GM12878 (cell line): ENCODE results near the gene SIK3. TPM values are rescaled to one million over a fixed set of nuclear protein-coding genes. Genes with fewer than 3 reads are reported as not detected.

ENCODE experiments used
- ATAC-seq: fragments of 200-7000 bp; cut with Tn5 transposase; 3 replicates; pipeline ENCODE4 v1.9.1; 2020; ENCODE audit warnings: mild to moderate bottlenecking, moderate library complexity
- BruUV-seq: library from RNA; stranded (reverse); fragments of 400-500 nt; replicated peaks from 2 replicates; lab custom pipeline; 2021; lab: Mats Ljungman, UMichigan
- CTCF ChIA-PET: fragments of 300-600 bp; sonication (Branson Sonifier 250); formaldehyde crosslinking; extraction: SDS; loops from one replicate; lab custom pipeline; 2021; ENCODE audit warnings: inconsistent platforms; lab: Yijun Ruan, JAX
- POLR2A ChIA-PET: fragments of 350-600 bp; formaldehyde crosslinking; extraction: SDS; loops from one replicate; lab custom pipeline; 2021; ENCODE audit warnings: inconsistent platforms; lab: Charles Lee
- RAD21 ChIA-PET: fragments of 300-600 bp; sonication (Branson Sonifier 250); formaldehyde crosslinking; loops from one replicate; lab custom pipeline; 2023; ENCODE audit warnings: antibody characterized with exemption; ENCODE audit not compliant: unreplicated experiment; lab: Charles Lee
- SMC1A ChIA-PET: fragments of 300-600 bp; sonication (Branson Sonifier 250); formaldehyde crosslinking; loops from one replicate; lab custom pipeline; 2023; ENCODE audit not compliant: unreplicated experiment, uncharacterized antibody; lab: Charles Lee
- DNase-seq: peaks from one replicate; pipeline ENCODE4 v3.0.0-alpha.2; 2011; ENCODE audit warnings: low read depth, low spot score
- FAIRE-seq: peaks from 3 replicates; lab custom pipeline; 2011; peaks lifted over from hg19 to GRCh38; lab: Jason Lieb, UNC
- H2AFZ ChIP-seq: 2 replicates; pipeline ENCODE4 v1.6.0; 2011; ENCODE audit warnings: low read depth, low read length, control low read depth; ENCODE audit not compliant: control insufficient read depth
- H3K27ac ChIP-seq: 2 replicates; pipeline ENCODE4 v1.5.1; 2011; ENCODE audit warnings: control low read depth; ENCODE audit not compliant: control insufficient read depth, insufficient read depth
- H3K27me3 ChIP-seq, 2 experiments: replicated peaks in 1 of 2; 2 replicates each; pipeline versions ENCODE4 v1.6.0 to v1.6.1; 2011; ENCODE audit warnings: low read length in 1 of 2; ENCODE audit not compliant: control insufficient read depth in 2 of 2, insufficient read depth in 2 of 2
- H3K36me3 ChIP-seq, 2 experiments: 2 replicates each; pipeline ENCODE4 v1.5.1; 2011; ENCODE audit warnings: low read length in 1 of 2; ENCODE audit not compliant: control insufficient read depth in 2 of 2, insufficient read depth in 2 of 2
- H3K4me1 ChIP-seq: 2 replicates; pipeline ENCODE4 v1.6.1; 2011; ENCODE audit warnings: mild to moderate bottlenecking, low read length, moderate library complexity, mixed read lengths; ENCODE audit not compliant: control insufficient read depth, insufficient read depth
- H3K4me2 ChIP-seq: 2 replicates; pipeline ENCODE4 v1.6.0; 2011; ENCODE audit warnings: control low read depth; ENCODE audit not compliant: control insufficient read depth, insufficient read depth
- H3K4me3 ChIP-seq: fragments of 200-600 bp; sonication (generic); 2 replicates; pipeline ENCODE4 v1.5.1; 2016
- H3K79me2 ChIP-seq: 2 replicates; pipeline ENCODE4 v1.6.0; 2011; ENCODE audit warnings: low read length; ENCODE audit not compliant: control insufficient read depth, insufficient read depth
- H3K9ac ChIP-seq: 2 replicates; pipeline ENCODE4 v1.8.0; 2011; ENCODE audit warnings: low read length, control low read depth, mixed read lengths; ENCODE audit not compliant: control insufficient read depth, insufficient read depth
- H3K9me3 ChIP-seq: replicated peaks from 3 replicates; pipeline ENCODE4 v1.5.1; 2011; ENCODE audit warnings: mild to moderate bottlenecking, low read length; ENCODE audit not compliant: control insufficient read depth, insufficient read depth
- H4K20me1 ChIP-seq: 2 replicates; pipeline ENCODE4 v1.6.0; 2011; ENCODE audit not compliant: control insufficient read depth, insufficient read depth
- BMI1 ChIP-seq: fragments of 450-650 bp; IDR thresholded peaks from 2 replicates; pipeline ENCODE4 v1.6.1; 2016; ENCODE audit warnings: mild to moderate bottlenecking, moderate library complexity, borderline replicate concordance
- CHD2 ChIP-seq: IDR thresholded peaks from 2 replicates; pipeline ENCODE4 v1.6.1; 2011; ENCODE audit warnings: low read depth, low read length, improper control_type of control experiment, borderline replicate concordance
- ETV6 ChIP-seq, 2 experiments: fragments of 450-650 bp in 1 of 2; IDR thresholded peaks in 1 of 2; conservative IDR thresholded peaks in 1 of 2; 2 replicates each; pipeline ENCODE4 v1.6.1; 2014; ENCODE audit warnings: antibody characterized with exemption in 1 of 2, borderline replicate concordance in 1 of 2, low read depth in 1 of 2, mild to moderate bottlenecking in 1 of 2, moderate library complexity in 1 of 2
- FOS ChIP-seq: IDR thresholded peaks from 3 replicates; pipeline ENCODE4 v1.6.1; 2011; ENCODE audit warnings: borderline replicate concordance; ENCODE audit not compliant: insufficient read length; ENCODE audit errors: extremely low read depth
- HDAC2 ChIP-seq: fragments of 200-600 bp; sonication (generic); IDR thresholded peaks from 2 replicates; pipeline ENCODE4 v1.6.1; 2017
- MXI1 ChIP-seq: fragments of 150-350 bp; IDR thresholded peaks from 2 replicates; pipeline ENCODE4 v1.6.1; 2011; ENCODE audit warnings: low read depth, mild to moderate bottlenecking, inconsistent platforms, low read length, improper control_type of control experiment
- POLR2A ChIP-seq: IDR thresholded peaks from 2 replicates; pipeline ENCODE4 v1.6.1; 2011; ENCODE audit warnings: low read depth, mild to moderate bottlenecking, low read length
- ZNF274 ChIP-seq: IDR thresholded peaks from one replicate; pipeline ENCODE4 v1.8.0; 2011; ENCODE audit not compliant: insufficient read length, insufficient read depth
- WGBS: methylation state at CpG from one replicate; pipeline ENCODE4 v1.1.6; 2016; ENCODE audit warnings: low lambda C conversion rate; ENCODE audit not compliant: insufficient replicate concordance, insufficient coverage; ENCODE audit errors: missing lambda C conversion rate; 5-methylcytosine and 5-hydroxymethylcytosine counted together
- in situ Hi-C: fragments of 300-500 bp; cut with MboI; formaldehyde crosslinking; loops from 9 replicates; pipeline ENCODE4 v1.14.3; 2018; ENCODE audit warnings: mixed read lengths
- intact Hi-C: fragments of 100-400 bp; cut with micrococcal nuclease; formaldehyde crosslinking; loops from one replicate; pipeline ENCODE4 v1.14.2; 2022; ENCODE audit not compliant: unreplicated experiment
- polyA plus RNA-seq, 11 experiments: library from polyadenylated mRNA; depleted of rRNA in 4 of 11; unstranded in 6 of 11; stranded (reverse) in 5 of 11; fragments of >200 nt; fragmentation: Nextera tagmentation in 4 of 11; fragmentation: Illumina TruSeq in 1 of 11; extraction: Ambion mirVana in 4 of 11; extraction: Trizol in 1 of 11; gene quantifications; 1 replicate in 1 of 11; 2 replicates in 10 of 11; pipeline versions ENCODE4 v1.2.1 to v1.2.3, GENCODE V29; 2011 to 2016; ENCODE audit warnings: inconsistent platforms in 2 of 11, missing spikeins in 2 of 11, low read depth in 1 of 11
- total RNA-seq, 4 experiments: library from RNA; depleted of rRNA in 3 of 4; stranded (reverse); fragments of >200 nt in 3 of 4; fragmentation: Illumina TruSeq in 1 of 4; extraction: Trizol in 1 of 4; gene quantifications; 2 replicates each; pipeline versions ENCODE4 v1.2.1 to v1.2.3, GENCODE V29; 2013 to 2021
- TF ChIP-seq, protein P1 (sequence below): fragments of 450-650 bp; IDR thresholded peaks from 2 replicates; pipeline ENCODE4 v1.6.1; 2017; ENCODE audit warnings: mild to moderate bottlenecking

SIK3 gene
- total and polyA plus RNA-seq, 10 of the 15 experiments (the other 5 are each of a cell fraction or from before 2014, with no cell fraction given), result 2.5 to 31.9 (median 11.1) TPM

DNA sequence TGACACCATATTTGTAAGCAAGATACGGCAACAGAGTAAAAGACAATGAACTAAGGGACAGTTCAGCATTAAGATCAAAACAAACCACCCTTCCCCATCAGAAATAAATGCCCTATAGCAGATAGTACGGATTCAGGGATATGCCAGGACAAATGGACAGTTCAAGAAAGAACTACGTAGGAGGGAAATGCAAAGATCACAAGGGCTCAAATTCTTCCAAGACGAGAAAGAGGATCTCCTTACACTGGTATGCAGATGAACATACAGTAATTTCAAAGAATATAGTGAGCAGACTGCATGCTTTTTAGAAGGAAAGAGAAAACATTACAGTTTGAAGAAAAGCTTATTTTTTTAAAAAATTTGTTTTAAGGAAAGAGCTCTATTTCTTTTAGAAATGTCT is 136.1 kb downstream of the SIK3 start:
- FAIRE-seq (no peak), ATAC-seq (no peak), DNase-seq (no peak)
- no peaks in the 10 kb centered on the region for H4K20me1 ChIP-seq
- H3K27me3 ChIP-seq, result no peaks in the 10 kb centered on the region
- no peaks in the 10 kb centered on the region for H3K4me1 ChIP-seq
- ChIA-PET RAD21 (no interaction called here), CTCF (interaction anchor here (1.2 to 1.7 kb wide), 2 partner anchors 136 to 144 kb away, joined by 4 to 5 read pairs; partner anchors contain the start of gene SIK3), POLR2A (interaction anchor here (0.8 kb wide), 1 partner anchor 60 kb away, joined by 7 read pairs; no protein-coding TSS in a partner anchor), SMC1A (interaction anchor here (0.9 to 4.9 kb wide), 6 partner anchors 9 to 138 kb away, joined by 3 to 18 read pairs (median 4); no protein-coding TSS in a partner anchor)
- H3K4me3 ChIP-seq, result no peak overlapping the region
- in situ Hi-C loops (no loop called here), intact Hi-C loops (no loop called here)
- H3K4me2 ChIP-seq, result no peak overlapping the region
- no peak overlapping the region for H3K9ac ChIP-seq
- H3K27ac ChIP-seq, result no peak overlapping the region
- WGBS, result 96% methylated on average over 4 of the region's 4 CpGs
- BruUV-seq, result no TSS peak
- no peak overlapping the region for H2AFZ ChIP-seq
- TF ChIP-seq HDAC2 (no peak), ETV6 (conservative IDR thresholded peaks at IDR 0.05 in 1 of 2, IDR thresholded peaks at IDR 0.05 in 1 of 2; ENCODE audit: borderline replicate concordance in 1 of 2, low read depth in 1 of 2) (no peak), MXI1 (no peak), BMI1 (no peak), ZNF274 (no peak), CHD2 (no peak), FOS (no peak), POLR2A (no peak)
- TF ChIP-seq, protein P1, sequence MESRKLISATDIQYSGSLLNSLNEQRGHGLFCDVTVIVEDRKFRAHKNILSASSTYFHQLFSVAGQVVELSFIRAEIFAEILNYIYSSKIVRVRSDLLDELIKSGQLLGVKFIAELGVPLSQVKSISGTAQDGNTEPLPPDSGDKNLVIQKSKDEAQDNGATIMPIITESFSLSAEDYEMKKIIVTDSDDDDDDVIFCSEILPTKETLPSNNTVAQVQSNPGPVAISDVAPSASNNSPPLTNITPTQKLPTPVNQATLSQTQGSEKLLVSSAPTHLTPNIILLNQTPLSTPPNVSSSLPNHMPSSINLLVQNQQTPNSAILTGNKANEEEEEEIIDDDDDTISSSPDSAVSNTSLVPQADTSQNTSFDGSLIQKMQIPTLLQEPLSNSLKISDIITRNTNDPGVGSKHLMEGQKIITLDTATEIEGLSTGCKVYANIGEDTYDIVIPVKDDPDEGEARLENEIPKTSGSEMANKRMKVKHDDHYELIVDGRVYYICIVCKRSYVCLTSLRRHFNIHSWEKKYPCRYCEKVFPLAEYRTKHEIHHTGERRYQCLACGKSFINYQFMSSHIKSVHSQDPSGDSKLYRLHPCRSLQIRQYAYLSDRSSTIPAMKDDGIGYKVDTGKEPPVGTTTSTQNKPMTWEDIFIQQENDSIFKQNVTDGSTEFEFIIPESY, result no peak
- H3K36me3 ChIP-seq, result no peaks in the 10 kb centered on the region
- H3K9me3 ChIP-seq, result no peaks in the 10 kb centered on the region
- H3K79me2 ChIP-seq, result no peaks in the 10 kb centered on the region; the same call in 1 of the 2 replicates
